ENCODE results near the gene PTPRU.

Gene PTPRU

DNA sequence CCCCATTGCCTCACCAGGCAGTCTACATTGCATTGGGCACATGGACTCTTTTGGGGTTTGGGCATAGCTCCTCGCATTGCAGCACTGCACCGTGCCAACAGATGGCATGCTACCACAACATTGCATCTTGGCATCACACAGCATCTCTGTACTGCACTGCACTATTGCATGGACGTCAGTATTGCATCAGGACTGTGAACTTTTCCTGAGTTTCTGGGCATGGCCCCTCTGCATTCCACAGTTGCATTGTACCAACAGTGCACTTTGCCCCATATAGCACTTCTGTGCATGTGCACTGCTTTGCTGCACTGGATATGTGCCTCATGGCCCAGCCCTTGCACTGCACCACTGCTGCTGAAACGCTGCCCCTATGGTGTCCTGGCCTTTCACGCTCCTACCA is 9.6 kb downstream of the PTPRU start:
- DNase-seq (ENCODE audit: low read depth in 3 of 3), result no peak

DNA sequence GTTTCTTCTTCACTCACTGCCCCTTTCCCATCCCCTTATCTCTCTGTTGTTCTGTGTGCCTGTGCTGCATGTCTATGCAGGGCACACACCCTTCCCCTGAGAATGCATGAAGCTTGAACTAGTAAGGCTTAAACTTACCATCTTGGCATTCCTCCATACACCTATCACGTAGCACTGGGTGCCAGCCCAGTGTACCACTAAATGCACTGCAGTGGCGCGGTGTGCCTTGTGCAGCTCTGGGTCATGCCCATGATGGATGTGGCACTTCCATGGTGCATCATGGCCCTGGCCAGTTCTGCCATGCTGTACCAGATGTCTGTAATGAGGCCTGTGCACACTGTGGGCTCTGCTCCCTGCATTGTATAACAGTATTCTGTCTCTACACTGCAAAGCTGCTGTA is 10.7 kb downstream of the PTPRU start:
- DNase-seq (ENCODE audit: low read depth in 3 of 3), result no peak

GRCh38 chr1:29247571-29248273 is 11.4 kb downstream of the PTPRU start:
- DNase-seq (ENCODE audit: low read depth in 3 of 3), result no peak

DNA sequence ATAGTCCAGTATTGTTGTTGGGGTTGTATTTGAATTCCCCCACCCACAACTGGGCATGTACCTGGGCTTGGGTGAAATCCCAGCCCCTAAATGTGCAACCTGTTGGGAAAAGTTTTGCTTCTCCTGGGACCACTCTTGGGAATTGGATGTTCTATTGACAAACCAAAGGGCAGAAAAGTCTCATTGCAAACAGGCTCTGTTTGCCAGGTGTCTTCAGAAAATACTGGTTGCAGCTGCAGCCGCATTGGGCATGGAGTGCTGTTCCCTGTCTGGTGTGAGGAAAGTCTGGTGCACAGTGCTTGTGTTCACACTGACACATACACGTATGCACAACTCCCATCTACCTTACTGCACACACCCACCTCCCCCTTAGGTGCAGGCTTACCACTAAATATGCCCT is 12.1 kb downstream of the PTPRU start:
- DNase-seq (ENCODE audit: low read depth in 3 of 3), result no peak

DNA sequence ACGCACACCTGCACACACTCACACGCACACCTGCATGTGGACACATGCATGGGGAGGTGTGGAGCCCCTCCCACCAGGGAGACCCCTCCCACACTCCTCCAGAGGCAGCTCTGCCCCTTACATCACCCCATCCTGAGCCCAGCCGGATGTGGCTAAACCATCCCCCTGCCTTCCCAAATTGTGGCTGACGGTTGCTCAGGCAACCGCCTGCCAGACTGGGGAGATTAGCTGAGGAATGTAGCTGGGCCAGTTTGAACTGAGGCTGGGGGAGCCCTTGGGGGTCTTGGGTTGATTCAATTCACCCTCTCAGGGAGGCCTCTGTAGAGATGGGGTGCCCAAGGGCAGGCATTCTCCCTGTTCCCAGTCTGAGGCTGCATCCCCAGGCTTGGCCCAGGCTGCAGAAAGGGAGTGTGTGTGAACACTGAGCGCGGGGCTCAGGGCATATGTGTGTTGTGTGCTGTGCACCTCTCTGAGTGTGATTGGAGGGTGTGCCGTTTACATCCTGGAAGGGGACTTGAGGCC is 12.9 kb downstream of the PTPRU start:
- DNase-seq (ENCODE audit: low read depth in 3 of 3), result no peak

DNA sequence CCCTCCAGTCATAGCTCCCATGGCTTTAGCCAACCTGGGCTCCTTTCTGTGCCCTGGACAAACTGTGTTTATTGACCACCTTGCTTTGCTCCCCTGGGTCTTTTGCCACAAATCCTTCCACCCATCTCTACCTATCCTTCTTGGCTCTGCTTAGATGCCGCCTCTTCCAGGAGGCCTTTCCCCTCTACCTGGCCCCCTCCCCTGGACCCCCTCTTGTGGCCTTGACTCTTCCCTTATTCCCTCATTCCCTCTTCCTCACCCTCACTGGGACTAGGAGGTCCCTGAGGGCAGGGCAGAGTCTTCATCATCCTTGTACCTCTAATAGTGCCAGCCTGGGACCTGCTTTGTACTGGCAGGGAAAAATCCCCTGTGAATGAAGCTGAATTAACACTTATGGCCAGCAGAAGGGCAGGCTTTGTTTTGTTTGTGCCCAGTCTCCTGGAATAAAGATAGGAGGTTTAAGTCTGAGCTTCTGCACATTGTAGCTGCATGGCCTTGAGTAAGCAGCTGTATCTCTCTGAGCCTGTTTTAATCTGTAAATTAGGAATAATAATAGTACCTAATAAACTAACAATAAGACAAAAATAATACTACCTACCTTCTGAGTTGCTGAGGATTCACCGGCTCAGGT is 13.7 kb downstream of the PTPRU start:
- no peak for DNase-seq (ENCODE audit: low read depth in 3 of 3)

DNA sequence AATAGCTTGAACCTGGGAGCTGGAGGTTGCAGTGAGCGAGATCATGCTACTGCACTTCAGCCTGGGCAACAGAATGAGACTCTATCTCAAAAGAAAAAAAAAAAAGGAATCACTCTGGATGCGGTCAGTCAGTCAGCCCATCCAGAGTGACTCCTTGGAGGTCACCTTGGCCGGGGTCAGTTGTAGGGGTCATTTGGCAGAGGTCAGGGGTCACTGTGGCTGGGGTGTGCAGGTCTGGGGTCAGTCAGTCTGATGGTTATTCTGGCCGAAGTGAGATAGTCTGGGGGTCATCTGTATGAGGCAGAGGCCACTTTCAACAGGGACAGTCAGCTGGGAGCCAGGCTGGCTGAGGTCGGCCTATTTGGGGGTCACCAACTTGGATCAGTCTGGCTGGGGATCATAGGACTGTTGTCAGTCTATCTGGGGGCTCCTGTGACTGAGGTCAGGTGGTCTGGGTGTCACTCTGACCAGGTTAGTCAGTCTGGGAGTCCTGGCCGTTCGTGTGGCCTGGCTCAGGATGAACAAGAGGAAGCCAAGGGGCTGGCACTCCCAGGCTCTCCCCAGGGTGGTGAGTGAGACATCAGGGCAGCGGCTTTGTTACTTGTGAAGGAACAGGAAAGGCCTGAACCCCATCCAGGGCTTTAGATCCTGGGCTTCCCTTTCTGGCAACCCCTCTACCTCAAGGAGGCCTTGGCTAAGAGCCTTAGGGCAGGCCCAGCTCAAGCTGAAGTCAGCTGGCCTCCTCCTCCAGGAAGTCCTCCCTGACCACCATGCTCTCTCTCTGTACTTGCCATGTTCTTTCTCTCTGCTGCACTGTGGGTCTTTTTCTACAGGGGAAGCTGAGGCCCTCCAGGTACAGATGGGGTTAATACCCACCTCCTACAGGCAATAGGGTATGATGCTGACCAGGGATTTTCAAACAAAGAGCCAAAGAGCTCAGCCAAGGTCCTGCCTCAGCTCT is 15.1 kb downstream of the PTPRU start:
- no peak for DNase-seq (ENCODE audit: low read depth in 3 of 3)

GRCh38 chr1:29253180-29253579 is 16.9 kb downstream of the PTPRU start:
- no peak for DNase-seq (ENCODE audit: low read depth in 3 of 3)

GRCh38 chr1:29254346-29254745 is 18.0 kb downstream of the PTPRU start:
- no peak for DNase-seq (ENCODE audit: low read depth in 3 of 3)

GRCh38 chr1:29255134-29255666 is 18.9 kb downstream of the PTPRU start:
- DNase-seq (ENCODE audit: low read depth in 3 of 3), result no peak

GRCh38 chr1:29256394-29256793 is 20.1 kb downstream of the PTPRU start:
- DNase-seq (ENCODE audit: low read depth in 3 of 3), result no peak

GRCh38 chr1:29256979-29257804 is 20.9 kb downstream of the PTPRU start:
- DNase-seq (ENCODE audit: low read depth in 3 of 3), result no peak

- no peak for DNase-seq (ENCODE audit: low read depth in 3 of 3)
Measured at GRCh38 chr1:29258189-29258975, 22.1 kb downstream of the PTPRU start.

- DNase-seq (ENCODE audit: low read depth in 3 of 3), result no peak
Measured at GRCh38 chr1:29258976-29259801, 22.9 kb downstream of the PTPRU start.

GRCh38 chr1:29259802-29260441 is 23.6 kb downstream of the PTPRU start:
- no peak for DNase-seq (ENCODE audit: low read depth in 3 of 3)

GRCh38 chr1:29260531-29260930 is 24.2 kb downstream of the PTPRU start:
- DNase-seq (ENCODE audit: low read depth in 3 of 3), result no peak

GRCh38 chr1:29264773-29265389 is 28.6 kb downstream of the PTPRU start:
- DNase-seq (ENCODE audit: low read depth in 3 of 3), result no peak

DNA sequence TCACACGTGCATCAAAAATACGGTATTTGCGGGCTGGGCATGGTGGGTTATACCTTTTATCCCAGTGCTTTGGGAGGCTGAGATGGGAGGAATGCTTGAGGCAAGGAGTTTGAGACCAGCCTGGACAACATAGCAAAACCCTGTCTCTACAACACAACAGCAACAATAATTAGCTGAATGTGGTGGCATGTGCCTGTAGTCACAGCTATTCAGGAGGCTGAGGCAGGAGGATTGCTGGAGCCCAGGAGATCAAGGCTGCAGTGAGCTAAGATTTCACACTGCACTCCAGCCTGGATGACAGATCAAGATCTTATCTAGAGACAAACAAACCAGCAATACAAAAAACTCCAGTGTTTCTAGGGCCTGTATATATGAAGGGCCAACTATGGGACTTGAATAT is 30.6 kb downstream of the PTPRU start:
- DNase-seq (ENCODE audit: low read depth in 3 of 3), result no peak
